Smooth muscle cell (in vitro differentiated cells): ENCODE data around the gene CKB. TPM values are rescaled to one million over a fixed set of nuclear protein-coding genes. Genes with fewer than 3 reads are reported as not detected.

Experiments
- DNase-seq: peaks from one replicate; lab custom pipeline; 2025; ENCODE audit not compliant: unreplicated experiment; lab: John Stamatoyannopoulos, UW
- H2AFZ ChIP-seq: fragments of 200-600 bp; sonication (generic); 2 replicates; pipeline ENCODE4 v1.6.0; 2016; ENCODE audit warnings: antibody characterized with exemption, low read depth, mild to moderate bottlenecking
- H3F3A ChIP-seq: fragments of 200-600 bp; sonication (generic); 2 replicates; pipeline ENCODE4 v1.6.0; 2017; ENCODE audit warnings: antibody characterized with exemption, low read depth
- H3K27ac ChIP-seq: fragments of 200-600 bp; sonication (generic); 2 replicates; pipeline ENCODE4 v1.5.1; 2016; ENCODE audit warnings: low read depth, mild to moderate bottlenecking
- H3K27me3 ChIP-seq: fragments of 200-600 bp; sonication (generic); 2 replicates; pipeline ENCODE4 v1.6.1; 2016; ENCODE audit warnings: low read depth, mild to moderate bottlenecking
- H3K36me3 ChIP-seq: fragments of 200-600 bp; sonication (generic); 2 replicates; pipeline ENCODE4 v1.5.1; 2016; ENCODE audit warnings: low read depth
- H3K4me1 ChIP-seq: fragments of 200-600 bp; sonication (generic); 2 replicates; pipeline ENCODE4 v1.5.1; 2016; ENCODE audit warnings: low read depth
- H3K4me2 ChIP-seq: fragments of 200-600 bp; sonication (generic); 2 replicates; pipeline ENCODE4 v1.6.0; 2016; ENCODE audit warnings: mild to moderate bottlenecking
- H3K4me3 ChIP-seq: fragments of 200-600 bp; sonication (generic); 2 replicates; pipeline ENCODE4 v1.5.1; 2016; ENCODE audit warnings: mild to moderate bottlenecking
- H3K79me2 ChIP-seq: fragments of 200-600 bp; sonication (generic); 2 replicates; pipeline ENCODE4 v1.6.0; 2016; ENCODE audit warnings: low read depth, mild to moderate bottlenecking
- H3K9ac ChIP-seq: fragments of 200-600 bp; sonication (generic); 2 replicates; pipeline ENCODE4 v1.6.0; 2016; ENCODE audit warnings: low read depth
- H3K9me3 ChIP-seq: fragments of 200-600 bp; sonication (generic); replicated peaks from 2 replicates; pipeline ENCODE4 v1.5.1; 2016; ENCODE audit warnings: low read depth
- H4K20me1 ChIP-seq: fragments of 200-600 bp; sonication (generic); 2 replicates; pipeline ENCODE4 v1.6.0; 2016; ENCODE audit warnings: low read depth
- WGBS: methylation state at CpG from one replicate; pipeline ENCODE4 v1.1.7; 2016; ENCODE audit warnings: low lambda C conversion rate; 5-methylcytosine and 5-hydroxymethylcytosine counted together
- polyA plus RNA-seq: library from polyadenylated mRNA; unstranded; fragments of >200 nt; fragmentation: Nextera tagmentation; extraction: Ambion mirVana; gene quantifications from 2 replicates; pipeline ENCODE4 v1.2.1, GENCODE V29; 2016
- total RNA-seq: library from RNA; depleted of rRNA; stranded (reverse); fragments of >200 nt; gene quantifications from 2 replicates; pipeline ENCODE4 v1.2.3, GENCODE V29; 2014
- TF ChIP-seq, protein P1 (sequence below): fragments of 200-600 bp; sonication (generic); IDR thresholded peaks from 2 replicates; pipeline ENCODE4 v1.5.1; 2017; ENCODE audit warnings: borderline replicate concordance, mild to moderate bottlenecking, antibody characterized with exemption; ENCODE audit not compliant: insufficient read depth, poor library complexity, severe bottlenecking

The CKB gene
- total and polyA plus RNA-seq, 2 experiments from 2014 or later, result 25.7 to 62.9 TPM

DNA sequence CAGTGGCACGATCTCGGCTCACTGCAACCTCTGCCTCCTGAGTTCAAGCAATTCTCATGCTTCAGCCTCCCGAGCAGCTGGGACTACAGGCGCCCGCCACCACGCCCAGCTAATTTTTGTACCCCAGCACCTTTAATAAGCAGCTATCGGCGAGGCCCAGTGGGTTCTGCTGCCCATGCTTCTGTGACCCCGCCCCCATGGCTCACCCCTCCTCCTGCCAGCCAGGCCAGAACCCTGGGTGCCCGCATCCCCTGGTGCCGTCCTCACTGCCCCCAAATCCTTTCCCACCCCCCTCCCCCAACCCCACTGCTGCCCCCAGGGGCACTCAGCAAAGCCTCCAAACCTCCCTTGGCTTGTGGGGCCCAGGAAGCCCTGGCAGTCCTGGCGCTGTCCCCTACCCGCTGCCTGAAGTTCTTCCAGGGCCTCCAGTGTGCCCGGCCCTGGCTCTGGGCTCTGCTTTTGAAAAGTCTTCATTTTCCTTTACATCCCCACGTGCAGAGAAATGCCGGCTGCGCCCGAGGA is 25.4 kb upstream of the CKB start:
- WGBS, result 94% methylated on average over 15 of the region's 18 CpGs
- Histone ChIP-seq H3K79me2 (no peaks in the 10 kb centered on the region), H3K9ac (no peak overlapping the region), H3K27ac (no peak overlapping the region), H3F3A (no peaks in the 10 kb centered on the region), H2AFZ (no peak overlapping the region), H3K4me1 (peaks cover 4% of the 10 kb centered on the region), H3K4me2 (no peak overlapping the region), H3K9me3 (no peaks in the 10 kb centered on the region), H4K20me1 (peaks cover 31% of the 10 kb centered on the region), H3K27me3 (no peaks in the 10 kb centered on the region), H3K4me3 (no peak overlapping the region), H3K36me3 (no peaks in the 10 kb centered on the region)
- DNase-seq, result no peak
- TF ChIP-seq, protein P1, sequence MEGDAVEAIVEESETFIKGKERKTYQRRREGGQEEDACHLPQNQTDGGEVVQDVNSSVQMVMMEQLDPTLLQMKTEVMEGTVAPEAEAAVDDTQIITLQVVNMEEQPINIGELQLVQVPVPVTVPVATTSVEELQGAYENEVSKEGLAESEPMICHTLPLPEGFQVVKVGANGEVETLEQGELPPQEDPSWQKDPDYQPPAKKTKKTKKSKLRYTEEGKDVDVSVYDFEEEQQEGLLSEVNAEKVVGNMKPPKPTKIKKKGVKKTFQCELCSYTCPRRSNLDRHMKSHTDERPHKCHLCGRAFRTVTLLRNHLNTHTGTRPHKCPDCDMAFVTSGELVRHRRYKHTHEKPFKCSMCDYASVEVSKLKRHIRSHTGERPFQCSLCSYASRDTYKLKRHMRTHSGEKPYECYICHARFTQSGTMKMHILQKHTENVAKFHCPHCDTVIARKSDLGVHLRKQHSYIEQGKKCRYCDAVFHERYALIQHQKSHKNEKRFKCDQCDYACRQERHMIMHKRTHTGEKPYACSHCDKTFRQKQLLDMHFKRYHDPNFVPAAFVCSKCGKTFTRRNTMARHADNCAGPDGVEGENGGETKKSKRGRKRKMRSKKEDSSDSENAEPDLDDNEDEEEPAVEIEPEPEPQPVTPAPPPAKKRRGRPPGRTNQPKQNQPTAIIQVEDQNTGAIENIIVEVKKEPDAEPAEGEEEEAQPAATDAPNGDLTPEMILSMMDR, result no peak

- no peak overlapping the region for H3K27ac ChIP-seq
- DNase-seq, result no peak
- no peaks in the 10 kb centered on the region for H3K79me2 ChIP-seq
- no peaks in the 10 kb centered on the region for H3K27me3 ChIP-seq
- H4K20me1 ChIP-seq, result peaks cover 27% of the 10 kb centered on the region
- H3K9me3 ChIP-seq, result no peaks in the 10 kb centered on the region
- H3F3A ChIP-seq, result no peaks in the 10 kb centered on the region
- TF ChIP-seq, protein P1, result no peak
- H3K36me3 ChIP-seq, result no peaks in the 10 kb centered on the region
- no peak overlapping the region for H2AFZ ChIP-seq
- peaks cover 7% of the 10 kb centered on the region for H3K4me1 ChIP-seq
- WGBS, result 81% methylated on average over 11 of the region's 11 CpGs
- H3K4me3 ChIP-seq, result no peak overlapping the region
- no peak overlapping the region for H3K4me2 ChIP-seq
- no peak overlapping the region for H3K9ac ChIP-seq
These were observed 24.9 kb upstream of the CKB start for GRCh38 chr14:103547455-103547940.

DNA sequence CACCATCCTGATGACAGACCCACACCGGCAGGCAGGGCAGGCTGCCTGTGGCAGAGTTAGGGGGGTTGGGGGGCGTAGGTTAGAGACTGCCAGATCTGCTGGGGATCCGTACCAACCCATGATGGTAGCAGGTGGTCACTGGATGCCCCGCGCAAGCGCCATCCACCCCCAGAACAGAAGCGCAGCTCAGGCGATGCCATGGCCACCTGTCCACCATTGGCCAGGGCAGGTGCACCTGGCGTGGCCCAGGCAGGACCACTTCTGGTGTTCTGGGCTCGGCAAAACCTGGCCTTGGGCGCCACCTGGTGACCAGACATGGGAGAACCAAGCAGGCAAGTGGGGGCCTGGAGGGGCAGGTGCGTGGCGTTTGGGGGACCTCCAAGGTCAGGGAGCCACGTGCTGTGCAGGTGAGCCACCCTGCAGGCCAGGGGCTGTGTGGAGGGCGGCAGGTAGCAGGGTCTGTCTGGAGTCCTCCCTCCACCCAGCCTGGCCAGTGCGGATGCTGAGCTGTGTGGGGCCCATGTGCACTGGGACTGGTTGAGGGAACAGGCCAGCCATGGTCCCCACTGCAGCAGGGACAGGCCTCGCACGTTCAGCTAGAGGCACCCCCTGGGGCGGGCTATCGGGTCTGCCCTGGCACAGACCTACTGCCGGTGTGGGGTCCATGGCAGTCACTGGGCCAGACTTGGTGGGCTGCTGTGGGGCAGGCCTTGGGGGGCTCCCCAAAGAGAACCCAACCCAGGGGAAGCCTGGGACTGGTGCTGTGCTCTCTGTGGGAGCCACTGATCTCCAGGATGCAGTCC is 24.2 kb upstream of the CKB start:
- Histone ChIP-seq H3F3A (no peaks in the 10 kb centered on the region), H3K4me2 (no peak overlapping the region), H3K9ac (no peak overlapping the region), H4K20me1 (peaks cover 20% of the 10 kb centered on the region), H3K36me3 (no peaks in the 10 kb centered on the region), H3K9me3 (no peaks in the 10 kb centered on the region), H3K4me1 (peaks cover 14% of the 10 kb centered on the region), H3K79me2 (no peaks in the 10 kb centered on the region), H3K27me3 (no peaks in the 10 kb centered on the region), H2AFZ (no peak overlapping the region), H3K4me3 (no peak overlapping the region), H3K27ac (no peak overlapping the region)
- 30% methylated on average over 21 of the region's 21 CpGs for WGBS
- TF ChIP-seq, protein P1, result peak; percentile 94
- peak; percentile 28 for DNase-seq
